HFFc6 (cell line): ENCODE measurements around the gene SRRM1. TPM values are rescaled to one million over a fixed set of nuclear protein-coding genes. Genes with fewer than 3 reads are reported as not detected.
A peak's percentile ranks its signal among the peaks of the same experiment; 100 is the strongest.

Experiments
- DNase-seq: peaks from one replicate; pipeline ENCODE4 v3.0.0-alpha.2; 2018
- H3K27ac Mint-ChIP-seq: 2 replicates; pipeline ENCODE4 v1.8.0; 2020; ENCODE audit warnings: mild to moderate bottlenecking, mixed read lengths
- H3K27me3 Mint-ChIP-seq: 2 replicates; pipeline ENCODE4 v1.8.0; 2021; ENCODE audit warnings: mild to moderate bottlenecking, moderate library complexity, mixed read lengths; ENCODE audit not compliant: insufficient read depth
- H3K36me3 Mint-ChIP-seq: 2 replicates; pipeline ENCODE4 v1.8.0; 2021; ENCODE audit warnings: low read depth, mixed read lengths
- H3K4me1 Mint-ChIP-seq: 2 replicates; pipeline ENCODE4 v1.8.0; 2020; ENCODE audit warnings: low read depth, mixed read lengths
- H3K4me3 Mint-ChIP-seq: 2 replicates; pipeline ENCODE4 v1.8.0; 2020; ENCODE audit warnings: mild to moderate bottlenecking, moderate library complexity, mixed read lengths
- H3K9me3 Mint-ChIP-seq: 2 replicates; pipeline ENCODE4 v1.8.0; 2020; ENCODE audit warnings: mild to moderate bottlenecking, mixed read lengths
- total RNA-seq, 6 experiments: library from RNA; stranded (reverse); fragmentation: NEBNext Ultra II Directional; extraction: Animal tissue kit (Norgen Biotek cat#: 25700); gene quantifications; 2 replicates in 1 of 6; 3 replicates in 5 of 6; pipeline ENCODE4 v1.2.3, GENCODE V29; 2021
- TF ChIP-seq, protein P1 (sequence below): fragments of 200-600 bp; sonication (generic); IDR thresholded peaks from 2 replicates; pipeline ENCODE4 v1.5.0; 2021; ENCODE audit warnings: antibody characterized with exemption, mild to moderate bottlenecking

SRRM1 gene
- total RNA-seq, 6 experiments from 2014 or later = 118 to 149 (median 134) TPM

DNA sequence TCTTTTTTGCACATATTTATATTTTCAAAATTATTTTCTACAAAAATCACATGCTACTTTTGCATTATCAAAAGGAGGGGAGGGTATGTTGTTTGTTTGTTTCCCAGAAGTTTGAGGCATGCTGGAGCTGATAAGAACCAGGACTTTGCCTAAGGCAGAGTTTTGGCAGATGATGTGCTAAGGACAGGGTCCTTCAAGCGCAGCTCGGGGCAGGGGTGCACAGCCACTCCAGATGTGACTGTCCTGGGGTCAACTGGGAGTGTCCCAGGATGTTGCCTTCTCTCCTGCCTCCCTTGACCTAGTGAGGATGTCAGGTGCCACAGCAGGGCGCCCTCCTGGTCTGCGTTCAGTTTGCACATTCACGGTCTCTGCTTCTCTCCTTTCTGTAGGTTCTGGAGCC lies 42.6 kb upstream of the SRRM1 start:
- Mint-ChIP-seq H3K4me1 (peaks cover 21% of the 10 kb centered on the region), H3K9me3 (no peaks in the 10 kb centered on the region), H3K4me3 (peak overlapping the region; percentile 46; the same call in 1 of the 2 replicates), H3K27me3 (peaks cover 6% of the 10 kb centered on the region), H3K27ac (peak overlapping the region; percentile 68; the same call in 1 of the 2 replicates), H3K36me3 (no peaks in the 10 kb centered on the region)
- TF ChIP-seq, protein P1, sequence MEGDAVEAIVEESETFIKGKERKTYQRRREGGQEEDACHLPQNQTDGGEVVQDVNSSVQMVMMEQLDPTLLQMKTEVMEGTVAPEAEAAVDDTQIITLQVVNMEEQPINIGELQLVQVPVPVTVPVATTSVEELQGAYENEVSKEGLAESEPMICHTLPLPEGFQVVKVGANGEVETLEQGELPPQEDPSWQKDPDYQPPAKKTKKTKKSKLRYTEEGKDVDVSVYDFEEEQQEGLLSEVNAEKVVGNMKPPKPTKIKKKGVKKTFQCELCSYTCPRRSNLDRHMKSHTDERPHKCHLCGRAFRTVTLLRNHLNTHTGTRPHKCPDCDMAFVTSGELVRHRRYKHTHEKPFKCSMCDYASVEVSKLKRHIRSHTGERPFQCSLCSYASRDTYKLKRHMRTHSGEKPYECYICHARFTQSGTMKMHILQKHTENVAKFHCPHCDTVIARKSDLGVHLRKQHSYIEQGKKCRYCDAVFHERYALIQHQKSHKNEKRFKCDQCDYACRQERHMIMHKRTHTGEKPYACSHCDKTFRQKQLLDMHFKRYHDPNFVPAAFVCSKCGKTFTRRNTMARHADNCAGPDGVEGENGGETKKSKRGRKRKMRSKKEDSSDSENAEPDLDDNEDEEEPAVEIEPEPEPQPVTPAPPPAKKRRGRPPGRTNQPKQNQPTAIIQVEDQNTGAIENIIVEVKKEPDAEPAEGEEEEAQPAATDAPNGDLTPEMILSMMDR = no peak
- no peak for DNase-seq

DNA sequence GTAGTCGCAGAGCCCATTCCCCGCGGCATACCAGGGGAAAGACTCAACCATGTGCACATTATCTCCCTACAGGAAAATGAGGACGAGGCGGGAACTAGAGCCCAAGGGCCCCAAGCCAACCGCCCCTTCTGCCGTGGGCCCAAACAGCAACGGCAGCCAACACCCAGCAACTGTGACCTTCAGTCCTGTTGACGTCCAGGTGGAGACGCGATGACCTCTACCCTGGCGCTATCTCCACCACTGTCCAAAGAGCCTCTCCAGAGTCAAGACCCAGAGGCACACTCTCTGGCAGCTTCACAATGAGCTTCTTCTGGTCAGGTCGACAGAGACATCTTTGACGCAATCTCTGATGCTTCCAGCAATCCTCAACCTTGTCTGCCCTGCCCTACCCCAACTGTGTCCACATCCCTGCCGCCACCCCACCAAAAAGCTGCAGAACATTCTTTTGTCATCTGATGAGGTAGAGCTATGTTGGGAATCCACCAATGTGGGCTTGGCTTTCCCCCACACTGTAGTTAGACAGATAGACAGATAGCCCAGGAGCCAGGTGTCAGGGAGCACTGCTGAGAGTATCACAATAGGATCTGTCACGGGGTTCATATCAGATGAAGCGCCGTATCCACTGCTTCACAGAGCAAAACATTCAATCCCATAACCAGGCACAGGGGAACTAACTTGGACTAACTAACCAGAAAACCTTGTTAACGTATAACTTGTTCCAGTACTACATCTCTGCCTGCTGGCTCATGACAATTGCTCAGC lies 37.4 kb upstream of the SRRM1 start:
- Mint-ChIP-seq H3K9me3 (no peaks in the 10 kb centered on the region), H3K27me3 (peaks cover 28% of the 10 kb centered on the region), H3K4me3 (no peak overlapping the region), H3K27ac (no peak overlapping the region), H3K36me3 (no peaks in the 10 kb centered on the region), H3K4me1 (peaks cover 9% of the 10 kb centered on the region)
- TF ChIP-seq, protein P1 = no peak
- DNase-seq = no peak

DNA sequence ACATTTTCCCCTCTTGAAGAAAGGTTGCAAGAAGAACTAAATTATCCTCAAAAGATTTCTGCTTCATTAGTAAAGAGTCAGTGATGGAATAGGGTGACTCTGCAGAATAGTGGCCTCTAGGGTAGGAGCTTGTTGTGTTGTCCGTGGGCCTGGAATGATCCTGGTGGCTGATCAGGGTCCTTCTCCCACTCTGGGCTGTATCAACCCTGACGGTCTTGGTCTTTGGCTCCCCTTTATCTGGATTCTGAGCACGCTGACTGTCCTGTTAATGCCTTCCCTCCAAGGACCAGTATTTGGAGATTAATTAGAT lies 36.9 kb upstream of the SRRM1 start:
- TF ChIP-seq, protein P1 = no peak
- Mint-ChIP-seq H3K9me3 (no peaks in the 10 kb centered on the region), H3K27me3 (peaks cover 28% of the 10 kb centered on the region), H3K4me1 (peaks cover 4% of the 10 kb centered on the region), H3K27ac (no peak overlapping the region), H3K36me3 (no peaks in the 10 kb centered on the region), H3K4me3 (no peak overlapping the region)
- DNase-seq = no peak

DNA sequence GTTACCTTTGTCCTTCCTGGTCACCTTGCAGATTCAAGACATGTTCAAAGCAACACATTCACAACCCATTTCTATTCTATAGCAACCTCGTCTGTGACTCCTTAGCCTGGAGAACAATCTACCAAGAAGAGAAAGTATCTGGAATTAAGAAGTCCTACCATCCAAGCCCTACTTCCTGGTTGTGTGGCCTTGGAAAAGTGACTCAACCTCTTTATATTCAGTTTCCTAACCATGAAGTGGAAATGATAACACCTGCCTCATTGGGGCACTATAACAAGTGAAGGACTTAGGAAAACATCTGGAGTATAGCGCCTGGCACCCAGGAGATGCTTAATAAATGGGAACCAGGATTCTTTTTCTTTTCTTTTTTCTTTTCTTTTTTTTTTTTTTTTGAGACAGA lies 36.5 kb upstream of the SRRM1 start:
- Mint-ChIP-seq H3K27me3 (peaks cover 28% of the 10 kb centered on the region), H3K9me3 (no peaks in the 10 kb centered on the region), H3K36me3 (no peaks in the 10 kb centered on the region), H3K4me1 (no peaks in the 10 kb centered on the region; the same call in 1 of the 2 replicates), H3K4me3 (no peak overlapping the region), H3K27ac (no peak overlapping the region)
- no peak for DNase-seq
- TF ChIP-seq, protein P1 = no peak

DNA sequence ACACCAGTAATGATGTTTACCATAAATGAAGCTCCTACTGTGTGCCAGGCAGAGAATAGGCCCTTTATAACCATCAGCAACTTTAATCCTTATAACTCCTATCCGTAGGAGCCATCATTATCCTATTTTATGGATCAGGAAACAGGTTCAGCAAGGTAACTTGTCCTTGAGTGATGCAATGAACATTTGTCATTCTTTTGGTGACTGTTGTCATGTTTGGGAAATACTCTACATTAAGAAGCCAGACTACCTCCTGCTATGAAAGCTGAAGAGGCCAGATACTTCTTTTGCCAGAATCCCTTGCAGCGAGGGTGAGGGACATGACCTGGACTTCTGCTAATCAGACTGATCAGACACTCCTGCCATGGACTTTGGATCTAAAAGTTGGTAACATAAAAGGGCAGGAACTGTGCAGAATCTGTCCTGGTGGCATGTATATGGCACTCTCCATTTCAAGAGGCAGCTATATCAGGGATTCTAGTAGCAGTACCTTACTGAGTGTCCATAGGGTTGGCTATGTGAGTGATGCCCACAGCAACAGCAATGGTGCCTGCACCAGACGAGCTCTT lies 33.1 kb upstream of the SRRM1 start:
- H3K27me3 Mint-ChIP-seq = peaks cover 28% of the 10 kb centered on the region
- no peaks in the 10 kb centered on the region for H3K4me1 Mint-ChIP-seq
- no peak overlapping the region for H3K4me3 Mint-ChIP-seq
- no peak overlapping the region for H3K27ac Mint-ChIP-seq
- no peak for DNase-seq
- TF ChIP-seq, protein P1 = no peak
- H3K36me3 Mint-ChIP-seq = no peaks in the 10 kb centered on the region
- H3K9me3 Mint-ChIP-seq = no peaks in the 10 kb centered on the region
